ENCODE measurements around the gene AASDH.

AASDH gene

GRCh38 chr4:56297776-56298175, 89.5 kb downstream of the AASDH start:
- ATAC-seq (ENCODE audit: low read depth), result no peak
- DNase-seq (ENCODE audit: low spot score), result no peak
- TF ChIP-seq CTCF (IDR thresholded peaks at IDR 0.05; ENCODE audit: poor library complexity, severe bottlenecking), result no peak
- Histone ChIP-seq H3K4me1 (ENCODE audit: insufficient read depth, poor library complexity, severe bottlenecking) (no peaks in the 10 kb centered on the region), H3K9me3 (ENCODE audit: severe bottlenecking) (no peaks in the 10 kb centered on the region), H3K36me3 (ENCODE audit: low read depth) (no peaks in the 10 kb centered on the region), H3K27ac (ENCODE audit: poor library complexity, severe bottlenecking) (no peak overlapping the region), H3K27me3 (ENCODE audit: insufficient read depth, poor library complexity, severe bottlenecking) (no peaks in the 10 kb centered on the region), H3K4me3 (ENCODE audit: severe bottlenecking) (no peak overlapping the region)

- Histone ChIP-seq H3K27ac (ENCODE audit: poor library complexity, severe bottlenecking) (no peak overlapping the region), H3K4me3 (ENCODE audit: severe bottlenecking) (no peak overlapping the region), H3K9me3 (ENCODE audit: severe bottlenecking) (no peaks in the 10 kb centered on the region), H3K27me3 (ENCODE audit: insufficient read depth, poor library complexity, severe bottlenecking) (no peaks in the 10 kb centered on the region), H3K4me1 (ENCODE audit: insufficient read depth, poor library complexity, severe bottlenecking) (no peaks in the 10 kb centered on the region), H3K36me3 (ENCODE audit: low read depth) (no peaks in the 10 kb centered on the region)
- no peak for ATAC-seq (ENCODE audit: low read depth)
- DNase-seq (ENCODE audit: low spot score), result no peak
- TF ChIP-seq CTCF (IDR thresholded peaks at IDR 0.05; ENCODE audit: poor library complexity, severe bottlenecking), result no peak
Measured at GRCh38 chr4:56296526-56296925, 90.8 kb downstream of the AASDH start.

GRCh38 chr4:56293121-56293520, 94.2 kb downstream of the AASDH start:
- Histone ChIP-seq H3K9me3 (ENCODE audit: severe bottlenecking) (no peaks in the 10 kb centered on the region), H3K27ac (ENCODE audit: poor library complexity, severe bottlenecking) (no peak overlapping the region), H3K4me1 (ENCODE audit: insufficient read depth, poor library complexity, severe bottlenecking) (no peaks in the 10 kb centered on the region), H3K4me3 (ENCODE audit: severe bottlenecking) (no peak overlapping the region), H3K27me3 (ENCODE audit: insufficient read depth, poor library complexity, severe bottlenecking) (no peaks in the 10 kb centered on the region), H3K36me3 (ENCODE audit: low read depth) (no peaks in the 10 kb centered on the region)
- no peak for TF ChIP-seq CTCF (IDR thresholded peaks at IDR 0.05; ENCODE audit: poor library complexity, severe bottlenecking)
- DNase-seq (ENCODE audit: low spot score) (no peak), ATAC-seq (ENCODE audit: low read depth) (no peak)

DNA sequence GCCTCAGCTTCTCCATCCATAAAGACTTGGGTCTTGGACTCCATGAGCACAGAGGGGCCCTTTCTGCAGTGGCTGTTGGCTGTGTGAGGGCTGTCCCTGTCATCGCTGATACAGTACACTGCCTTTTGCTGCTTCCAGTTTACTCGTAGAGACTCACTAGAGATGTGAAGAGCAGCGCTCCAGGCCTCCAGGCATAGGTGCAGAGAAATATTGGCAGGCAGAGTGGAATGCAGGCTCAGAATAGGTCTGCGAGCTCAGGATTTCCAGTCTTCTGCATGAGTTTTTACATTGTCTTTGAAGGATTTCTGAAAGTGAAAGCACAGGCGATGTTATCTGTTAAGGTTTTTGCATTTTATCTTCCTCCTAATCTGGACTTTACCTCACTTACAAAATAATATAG, 97.4 kb downstream of the AASDH start:
- DNase-seq (ENCODE audit: low spot score) (no peak), ATAC-seq (ENCODE audit: low read depth) (peak; percentile 65)
- no peaks in the 10 kb centered on the region for H3K36me3 ChIP-seq (ENCODE audit: low read depth)
- no peak overlapping the region for H3K27ac ChIP-seq (ENCODE audit: poor library complexity, severe bottlenecking)
- no peaks in the 10 kb centered on the region for H3K4me1 ChIP-seq (ENCODE audit: insufficient read depth, poor library complexity, severe bottlenecking)
- no peak for TF ChIP-seq CTCF (IDR thresholded peaks at IDR 0.05; ENCODE audit: poor library complexity, severe bottlenecking)
- no peaks in the 10 kb centered on the region for H3K27me3 ChIP-seq (ENCODE audit: insufficient read depth, poor library complexity, severe bottlenecking)
- no peaks in the 10 kb centered on the region for H3K9me3 ChIP-seq (ENCODE audit: severe bottlenecking)
- no peak overlapping the region for H3K4me3 ChIP-seq (ENCODE audit: severe bottlenecking)

DNA sequence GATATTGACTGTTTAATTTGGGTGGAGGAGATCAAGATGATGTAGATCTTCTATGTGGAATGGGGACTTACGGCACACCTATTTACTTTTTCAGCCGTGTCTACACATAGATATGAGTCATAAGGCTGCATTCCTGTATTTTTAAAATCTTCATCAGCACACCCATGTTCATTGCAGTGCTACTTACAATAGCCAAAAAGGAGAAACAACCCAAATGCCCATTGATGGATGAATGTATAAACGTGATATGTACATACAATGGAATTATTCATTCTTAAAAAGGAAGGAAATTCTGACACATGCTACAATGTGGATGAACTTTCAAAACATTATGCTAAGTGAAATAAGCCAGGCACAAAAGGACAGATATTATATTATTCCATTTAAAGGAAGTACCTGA, 98.6 kb downstream of the AASDH start:
- H3K27ac ChIP-seq (ENCODE audit: poor library complexity, severe bottlenecking), result no peak overlapping the region
- no peaks in the 10 kb centered on the region for H3K36me3 ChIP-seq (ENCODE audit: low read depth)
- no peak for ATAC-seq (ENCODE audit: low read depth)
- TF ChIP-seq CTCF (IDR thresholded peaks at IDR 0.05; ENCODE audit: poor library complexity, severe bottlenecking), result no peak
- H3K4me1 ChIP-seq (ENCODE audit: insufficient read depth, poor library complexity, severe bottlenecking), result no peaks in the 10 kb centered on the region
- no peak for DNase-seq (ENCODE audit: low spot score)
- H3K4me3 ChIP-seq (ENCODE audit: severe bottlenecking), result no peak overlapping the region
- H3K9me3 ChIP-seq (ENCODE audit: severe bottlenecking), result no peaks in the 10 kb centered on the region
- H3K27me3 ChIP-seq (ENCODE audit: insufficient read depth, poor library complexity, severe bottlenecking), result no peaks in the 10 kb centered on the region

Data from RWPE2 (cell line).